Measurements from ENCODE around the gene LAMA2.

Gene LAMA2

DNA sequence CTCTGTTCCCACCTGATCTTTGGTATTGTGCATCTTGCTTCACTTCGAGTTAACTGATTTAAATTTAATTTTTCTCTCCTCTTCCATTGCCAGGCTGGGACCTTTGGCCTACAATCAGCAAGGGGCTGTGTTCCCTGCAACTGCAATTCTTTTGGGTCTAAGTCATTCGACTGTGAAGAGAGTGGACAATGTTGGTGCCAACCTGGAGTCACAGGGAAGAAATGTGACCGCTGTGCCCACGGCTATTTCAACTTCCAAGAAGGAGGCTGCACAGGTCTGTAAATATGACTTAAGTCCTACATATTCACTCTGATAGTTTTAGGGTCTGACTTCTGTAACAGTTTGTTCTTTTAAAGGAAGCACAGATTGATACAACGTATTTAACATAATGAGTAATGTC lies 414.7 kb downstream of the LAMA2 start:
- Histone ChIP-seq H3K9ac (ENCODE audit: low read depth, low read length, poor library complexity, severe bottlenecking) (no peak overlapping the region), H2AFZ (ENCODE audit: low read length) (no peak overlapping the region), H3K4me2 (ENCODE audit: low read depth, low read length, poor library complexity, severe bottlenecking) (no peak overlapping the region), H3K27me3 (ENCODE audit: insufficient read depth, low read length, poor library complexity, severe bottlenecking) (no peaks in the 10 kb centered on the region), H3K4me1 (ENCODE audit: insufficient read depth, low read length, poor library complexity, severe bottlenecking) (no peaks in the 10 kb centered on the region), H3F3A (ENCODE audit: low read depth) (no peaks in the 10 kb centered on the region), H3K9me3 (ENCODE audit: insufficient read depth, low read depth, low read length) (no peaks in the 10 kb centered on the region), H3K79me2 (ENCODE audit: insufficient read depth, low read length) (no peaks in the 10 kb centered on the region), H3K36me3 (ENCODE audit: insufficient read depth, low read length) (no peaks in the 10 kb centered on the region), H3K9me2 (replicated peaks; ENCODE audit: low read depth, low read length) (no peaks in the 10 kb centered on the region), H4K20me1 (ENCODE audit: insufficient read depth, low read length, poor library complexity, severe bottlenecking) (no peaks in the 10 kb centered on the region), H3K4me3 (ENCODE audit: low read length, poor library complexity, severe bottlenecking) (no peak overlapping the region)
- TF ChIP-seq, protein P1, sequence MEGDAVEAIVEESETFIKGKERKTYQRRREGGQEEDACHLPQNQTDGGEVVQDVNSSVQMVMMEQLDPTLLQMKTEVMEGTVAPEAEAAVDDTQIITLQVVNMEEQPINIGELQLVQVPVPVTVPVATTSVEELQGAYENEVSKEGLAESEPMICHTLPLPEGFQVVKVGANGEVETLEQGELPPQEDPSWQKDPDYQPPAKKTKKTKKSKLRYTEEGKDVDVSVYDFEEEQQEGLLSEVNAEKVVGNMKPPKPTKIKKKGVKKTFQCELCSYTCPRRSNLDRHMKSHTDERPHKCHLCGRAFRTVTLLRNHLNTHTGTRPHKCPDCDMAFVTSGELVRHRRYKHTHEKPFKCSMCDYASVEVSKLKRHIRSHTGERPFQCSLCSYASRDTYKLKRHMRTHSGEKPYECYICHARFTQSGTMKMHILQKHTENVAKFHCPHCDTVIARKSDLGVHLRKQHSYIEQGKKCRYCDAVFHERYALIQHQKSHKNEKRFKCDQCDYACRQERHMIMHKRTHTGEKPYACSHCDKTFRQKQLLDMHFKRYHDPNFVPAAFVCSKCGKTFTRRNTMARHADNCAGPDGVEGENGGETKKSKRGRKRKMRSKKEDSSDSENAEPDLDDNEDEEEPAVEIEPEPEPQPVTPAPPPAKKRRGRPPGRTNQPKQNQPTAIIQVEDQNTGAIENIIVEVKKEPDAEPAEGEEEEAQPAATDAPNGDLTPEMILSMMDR (conservative IDR thresholded peaks at IDR 0.05; ENCODE audit: low read length), result no peak
- no peak for TF ChIP-seq EZH2phosphoT487 (IDR thresholded peaks at IDR 0.05; ENCODE audit: borderline replicate concordance)

- no peaks in the 10 kb centered on the region for H3K9me3 ChIP-seq (ENCODE audit: insufficient read depth, low read depth, low read length)
- H3K27me3 ChIP-seq (ENCODE audit: insufficient read depth, low read length, poor library complexity, severe bottlenecking), result no peaks in the 10 kb centered on the region
- no peaks in the 10 kb centered on the region for H3K79me2 ChIP-seq (ENCODE audit: insufficient read depth, low read length)
- H3K9ac ChIP-seq (ENCODE audit: low read depth, low read length, poor library complexity, severe bottlenecking), result no peak overlapping the region
- no peaks in the 10 kb centered on the region for H4K20me1 ChIP-seq (ENCODE audit: insufficient read depth, low read length, poor library complexity, severe bottlenecking)
- no peaks in the 10 kb centered on the region for H3K4me1 ChIP-seq (ENCODE audit: insufficient read depth, low read length, poor library complexity, severe bottlenecking)
- H3K4me2 ChIP-seq (ENCODE audit: low read depth, low read length, poor library complexity, severe bottlenecking), result no peak overlapping the region
- H3K4me3 ChIP-seq (ENCODE audit: low read length, poor library complexity, severe bottlenecking), result no peak overlapping the region
- no peaks in the 10 kb centered on the region for H3F3A ChIP-seq (ENCODE audit: low read depth)
- H3K36me3 ChIP-seq (ENCODE audit: insufficient read depth, low read length), result no peaks in the 10 kb centered on the region
- H2AFZ ChIP-seq (ENCODE audit: low read length), result no peak overlapping the region
- H3K9me2 ChIP-seq (replicated peaks; ENCODE audit: low read depth, low read length), result no peaks in the 10 kb centered on the region
- TF ChIP-seq, protein P1 (conservative IDR thresholded peaks at IDR 0.05; ENCODE audit: low read length), result no peak
- TF ChIP-seq EZH2phosphoT487 (IDR thresholded peaks at IDR 0.05; ENCODE audit: borderline replicate concordance), result no peak
Observed at GRCh38 chr6:129302671-129303070, 419.7 kb downstream of the LAMA2 start.

DNA sequence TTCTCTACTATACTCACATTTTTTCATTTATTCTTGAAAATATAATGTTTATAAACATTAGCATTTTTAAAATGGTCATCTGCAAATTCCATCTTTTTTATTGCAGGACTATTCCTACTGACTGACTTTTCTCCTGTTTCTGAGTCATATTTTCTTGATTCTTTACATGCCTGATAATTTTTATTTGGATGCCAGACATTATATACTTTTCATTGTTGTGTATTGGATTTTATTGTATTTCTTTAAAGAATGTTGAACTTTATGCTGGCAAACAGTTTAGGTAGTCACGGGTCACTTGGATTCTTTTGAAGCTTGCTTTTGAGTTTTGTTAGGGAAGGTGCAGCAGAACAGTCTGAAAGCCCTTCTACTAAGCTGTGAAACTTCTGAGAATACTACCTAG lies 423.9 kb downstream of the LAMA2 start:
- Histone ChIP-seq H3K79me2 (ENCODE audit: insufficient read depth, low read length) (no peaks in the 10 kb centered on the region), H3F3A (ENCODE audit: low read depth) (no peaks in the 10 kb centered on the region), H4K20me1 (ENCODE audit: insufficient read depth, low read length, poor library complexity, severe bottlenecking) (no peaks in the 10 kb centered on the region), H3K9me2 (replicated peaks; ENCODE audit: low read depth, low read length) (no peaks in the 10 kb centered on the region), H3K4me3 (ENCODE audit: low read length, poor library complexity, severe bottlenecking) (no peak overlapping the region), H3K36me3 (ENCODE audit: insufficient read depth, low read length) (no peaks in the 10 kb centered on the region), H3K4me2 (ENCODE audit: low read depth, low read length, poor library complexity, severe bottlenecking) (no peak overlapping the region), H3K9me3 (ENCODE audit: insufficient read depth, low read depth, low read length) (no peaks in the 10 kb centered on the region), H3K9ac (ENCODE audit: low read depth, low read length, poor library complexity, severe bottlenecking) (no peak overlapping the region), H2AFZ (ENCODE audit: low read length) (no peak overlapping the region), H3K27me3 (ENCODE audit: insufficient read depth, low read length, poor library complexity, severe bottlenecking) (no peaks in the 10 kb centered on the region), H3K4me1 (ENCODE audit: insufficient read depth, low read length, poor library complexity, severe bottlenecking) (no peaks in the 10 kb centered on the region)
- TF ChIP-seq, protein P1 (conservative IDR thresholded peaks at IDR 0.05; ENCODE audit: low read length), result no peak
- no peak for TF ChIP-seq EZH2phosphoT487 (IDR thresholded peaks at IDR 0.05; ENCODE audit: borderline replicate concordance)
